Jurkat, Clone E6-1 (cell line): Measurements from ENCODE around the gene EVA1A.

Experiments used
- DNase-seq: peaks from one replicate; pipeline ENCODE4 v3.0.0-alpha.2; 2011; ENCODE audit warnings: low read depth, low spot score
- H3K4me3 ChIP-seq: 2 replicates; pipeline ENCODE4 v1.5.1; 2011; ENCODE audit warnings: mild to moderate bottlenecking, low read length, control low read depth, moderate library complexity

The EVA1A gene

GRCh38 chr2:75466708-75467311 lies 93.9 kb downstream of the EVA1A start:
- DNase-seq, result no peak
- H3K4me3 ChIP-seq, result no peak overlapping the region

- DNase-seq, result no peak
Observed at GRCh38 chr2:75465317-75465984, 95.3 kb downstream of the EVA1A start.

GRCh38 chr2:75464348-75464946 lies 96.3 kb downstream of the EVA1A start:
- no peak overlapping the region for H3K4me3 ChIP-seq
- DNase-seq, result no peak

More at GRCh38 chr2:75465317-75465984, 95.3 kb downstream of the EVA1A start:
- H3K4me3 ChIP-seq, result no peak overlapping the region

- no peak for DNase-seq
- no peak overlapping the region for H3K4me3 ChIP-seq
Observed at GRCh38 chr2:75462721-75463120, 98.0 kb downstream of the EVA1A start.

- no peak for DNase-seq
- H3K4me3 ChIP-seq, result no peak overlapping the region
Observed at GRCh38 chr2:75462206-75462605, 98.5 kb downstream of the EVA1A start.

- no peak for DNase-seq
- no peak overlapping the region for H3K4me3 ChIP-seq
Observed at GRCh38 chr2:75460630-75461029, 100.1 kb downstream of the EVA1A start.

- no peak for DNase-seq
- H3K4me3 ChIP-seq, result no peak overlapping the region
Observed at GRCh38 chr2:75459565-75460310, 101.0 kb downstream of the EVA1A start.

GRCh38 chr2:75458201-75458600 lies 102.5 kb downstream of the EVA1A start:
- no peak overlapping the region for H3K4me3 ChIP-seq
- no peak for DNase-seq

- H3K4me3 ChIP-seq, result no peak overlapping the region
- no peak for DNase-seq
Observed at GRCh38 chr2:75456825-75457224, 103.9 kb downstream of the EVA1A start.

- DNase-seq, result no peak
- H3K4me3 ChIP-seq, result no peak overlapping the region
Observed at GRCh38 chr2:75456111-75456510, 104.6 kb downstream of the EVA1A start.

GRCh38 chr2:75454241-75454620 lies 106.5 kb downstream of the EVA1A start:
- no peak for DNase-seq
- no peak overlapping the region for H3K4me3 ChIP-seq

- no peak overlapping the region for H3K4me3 ChIP-seq
- DNase-seq, result no peak
Observed at GRCh38 chr2:75453384-75454240, 107.1 kb downstream of the EVA1A start.

GRCh38 chr2:75450068-75450467 lies 110.7 kb downstream of the EVA1A start:
- DNase-seq, result no peak
- H3K4me3 ChIP-seq, result no peak overlapping the region

GRCh38 chr2:75447176-75447575 lies 113.6 kb downstream of the EVA1A start:
- DNase-seq, result no peak

More at GRCh38 chr2:75447176-75447575, 113.6 kb downstream of the EVA1A start:
- H3K4me3 ChIP-seq, result no peak overlapping the region
